ENCODE results near the gene DUSP9. TPM values are rescaled to one million over a fixed set of nuclear protein-coding genes. Genes with fewer than 3 reads are reported as not detected.
"Not testable (repeated sequence)": the region's sequence is repeated elsewhere in the genome, so short reads cannot be mapped to it uniquely, and the experiment has no call there.

Gene DUSP9
- total and polyA plus RNA-seq, 2 donors (not counting 3 experiments of a cell fraction or from before 2014, with no cell fraction given), result 0.04 TPM; not detected in 1

DNA sequence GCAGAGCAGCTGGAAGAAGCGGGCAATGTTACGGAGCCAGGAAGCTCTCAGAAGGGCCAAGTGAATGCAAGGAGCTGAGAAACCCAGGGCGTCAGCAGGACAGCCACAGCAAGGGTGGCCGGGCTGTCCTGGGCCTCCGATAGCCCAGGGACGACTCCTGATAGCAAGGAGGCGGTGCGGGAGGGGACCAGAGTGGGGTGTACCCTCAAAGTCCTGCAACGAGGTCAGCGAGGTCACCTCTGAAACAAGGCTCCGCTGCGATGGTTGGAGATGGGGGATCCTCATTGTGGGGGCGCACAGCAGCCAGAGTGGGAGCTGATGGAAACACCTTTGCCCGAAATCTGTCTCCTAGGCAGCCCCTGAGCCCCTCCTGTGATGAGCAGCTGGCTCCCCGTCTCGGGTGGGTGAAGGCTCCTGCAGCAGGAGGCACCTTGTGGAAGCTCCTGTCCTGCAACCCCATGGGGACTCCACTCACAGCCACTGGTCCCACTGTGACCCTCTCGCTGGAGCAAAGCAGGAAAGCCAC is 43.8 kb upstream of the DUSP9 start:
- Histone ChIP-seq H3K4me1 (ENCODE audit: control insufficient read depth, extremely low read depth, insufficient read depth, low read length) (peaks cover 7% of the 10 kb centered on the region), H2AFZ (ENCODE audit: low read depth, low read length) (no peak overlapping the region), H3K9me3 (replicated peaks; ENCODE audit: control insufficient read depth, insufficient read depth, low read length) (no peaks in the 10 kb centered on the region), H3K79me2 (ENCODE audit: control insufficient read depth, insufficient read depth, low read length) (peaks cover 4% of the 10 kb centered on the region), H3K27ac (ENCODE audit: insufficient read depth, low read depth, low read length) (no peak overlapping the region), H3K4me2 (ENCODE audit: insufficient read depth, low read length) (no peak overlapping the region), H3K36me3 (ENCODE audit: control insufficient read depth in 2 of 2, extremely low read depth in 1 of 2, insufficient read depth in 2 of 2, low read length in 2 of 2) (no peaks in the 10 kb centered on the region), H3K9me1 (replicated peaks; ENCODE audit: control insufficient read depth, extremely low read depth, insufficient read depth, low read length) (no peaks in the 10 kb centered on the region), H3K27me3 (ENCODE audit: control insufficient read depth in 2 of 2, insufficient read depth in 2 of 2, low read length in 2 of 2) (peaks cover 2 to 4% of the 10 kb centered on the region in 2 experiments), H3K9ac (replicated peaks; ENCODE audit: extremely low read depth, insufficient read depth, low read length) (no peak overlapping the region), H4K20me1 (replicated peaks; ENCODE audit: control insufficient read depth, extremely low read depth, insufficient read depth, low read length) (no peaks in the 10 kb centered on the region), H3K4me3 (replicated peaks in 1 of 3; ENCODE audit: insufficient read depth in 1 of 3, low read depth in 1 of 3, low read length in 3 of 3) (no peak overlapping the region)
- intact Hi-C loops (cut with micrococcal nuclease), result no loop called here
- DNase-seq (ENCODE audit: low read depth, low spot score) (no peak), FAIRE-seq (no peak)
- ChIA-PET POLR2A (no interaction called here), CTCF (interaction anchor here (0.7 kb wide), 1 partner anchor 65 kb away, joined by 3 read pairs; no protein-coding TSS in a partner anchor)
- dilution Hi-C loops (cut with MboI; ENCODE audit: extremely low pct_ligation_motif_present, low sequenced_read_pairs), result no loop called here
- no peak for TF ChIP-seq FOS (IDR thresholded peaks at IDR 0.05; ENCODE audit: borderline replicate concordance, insufficient read depth, low read length)
- TF ChIP-seq, protein P1, sequence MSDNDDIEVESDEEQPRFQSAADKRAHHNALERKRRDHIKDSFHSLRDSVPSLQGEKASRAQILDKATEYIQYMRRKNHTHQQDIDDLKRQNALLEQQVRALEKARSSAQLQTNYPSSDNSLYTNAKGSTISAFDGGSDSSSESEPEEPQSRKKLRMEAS (IDR thresholded peaks at IDR 0.05; ENCODE audit: insufficient read depth, insufficient read length), result no peak
- BruUV-seq (replicated peaks), result no TSS peak

DNA sequence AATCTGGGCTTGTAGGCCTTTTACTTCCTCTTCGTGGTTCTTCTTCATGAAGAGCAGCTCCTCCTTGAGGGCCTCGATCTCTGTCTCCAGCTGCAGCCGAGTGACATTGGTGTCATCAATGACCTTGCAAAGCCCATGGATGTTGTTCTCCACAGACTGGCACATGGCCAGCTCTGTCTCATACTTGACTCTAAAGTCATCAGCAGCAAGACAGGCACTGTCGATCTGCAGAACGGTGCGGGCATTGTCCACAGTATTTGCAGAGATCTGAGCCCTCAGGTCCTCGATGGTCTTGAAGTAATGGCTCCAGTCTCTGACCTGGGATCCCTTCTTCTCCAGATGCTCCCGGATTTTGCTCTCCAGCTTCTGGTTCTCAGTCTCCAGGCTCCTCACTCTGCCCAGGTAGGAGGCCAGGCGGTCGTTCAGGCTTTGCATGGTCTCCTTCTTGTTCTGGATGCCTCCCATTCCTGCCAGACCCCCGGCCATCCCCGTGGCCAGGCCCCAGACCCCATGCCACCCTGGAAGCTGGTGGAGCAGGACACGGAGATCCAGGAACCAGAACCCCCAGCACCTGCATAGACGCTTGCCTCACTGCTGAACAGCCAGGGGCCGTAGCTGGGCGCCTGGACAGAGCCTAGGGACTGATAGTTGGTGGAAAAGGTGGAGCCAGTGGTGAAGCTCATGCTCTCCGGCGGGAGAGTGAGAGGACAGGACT is 42.2 kb upstream of the DUSP9 start:
- H3K4me3 ChIP-seq (replicated peaks in 1 of 3; ENCODE audit: insufficient read depth in 1 of 3, low read depth in 1 of 3, low read length in 3 of 3); H2AFZ ChIP-seq (ENCODE audit: low read depth, low read length); H3K27me3 ChIP-seq (ENCODE audit: control insufficient read depth in 2 of 2, insufficient read depth in 2 of 2, low read length in 2 of 2); H3K36me3 ChIP-seq (ENCODE audit: control insufficient read depth in 2 of 2, extremely low read depth in 1 of 2, insufficient read depth in 2 of 2, low read length in 2 of 2); H3K9me3 ChIP-seq (replicated peaks; ENCODE audit: control insufficient read depth, insufficient read depth, low read length); H4K20me1 ChIP-seq (replicated peaks; ENCODE audit: control insufficient read depth, extremely low read depth, insufficient read depth, low read length); H3K79me2 ChIP-seq (ENCODE audit: control insufficient read depth, insufficient read depth, low read length); H3K9me1 ChIP-seq (replicated peaks; ENCODE audit: control insufficient read depth, extremely low read depth, insufficient read depth, low read length); DNase-seq (ENCODE audit: low read depth, low spot score); FAIRE-seq; POLR2A ChIA-PET; H3K4me1 ChIP-seq (ENCODE audit: control insufficient read depth, extremely low read depth, insufficient read depth, low read length); H3K27ac ChIP-seq (ENCODE audit: insufficient read depth, low read depth, low read length); intact Hi-C loops (cut with micrococcal nuclease); H3K9ac ChIP-seq (replicated peaks; ENCODE audit: extremely low read depth, insufficient read depth, low read length); BruUV-seq (replicated peaks); H3K4me2 ChIP-seq (ENCODE audit: insufficient read depth, low read length); dilution Hi-C loops (cut with MboI; ENCODE audit: extremely low pct_ligation_motif_present, low sequenced_read_pairs): not testable (repeated sequence)
- CTCF ChIA-PET, result interaction anchor here (1.1 to 1.8 kb wide), 2 partner anchors 50 to 63 kb away, joined by 3 to 4 read pairs; no protein-coding TSS in a partner anchor
